ENCODE data around the gene SCIN.

GRCh38 chr7:12565873-12566272, 4.6 kb upstream of the SCIN start:
- TF ChIP-seq CTCF (optimal IDR thresholded peaks at IDR 0.05 in 1 of 3, IDR thresholded peaks at IDR 0.05 in 1 of 3, conservative IDR thresholded peaks at IDR 0.05 in 1 of 3; ENCODE audit: extremely low read depth in 1 of 3, insufficient read depth in 2 of 3, low read length in 3 of 3) = no peak
- TF ChIP-seq EZH2 (IDR thresholded peaks at IDR 0.05; ENCODE audit: low read length) = no peak
